MCF 10A (cell line): Measurements from ENCODE around the gene PALM. TPM values are rescaled to one million over a fixed set of nuclear protein-coding genes. Genes with fewer than 3 reads are reported as not detected.

ENCODE experiments used
- BruUV-seq: library from RNA; stranded (reverse); fragments of 400-500 nt; replicated peaks from 2 replicates; lab custom pipeline; 2021; lab: Mats Ljungman, UMichigan
- CTCF ChIA-PET: fragments of 300-600 bp; sonication (Branson Sonifier 250); formaldehyde crosslinking; extraction: SDS; loops from one replicate; lab custom pipeline; 2021; ENCODE audit warnings: antibody characterized with exemption, inconsistent platforms; lab: Yijun Ruan, JAX
- POLR2A ChIA-PET: fragments of 300-600, 350-650 bp; sonication (Branson Sonifier 250); formaldehyde crosslinking; extraction: SDS; loops from one replicate; lab custom pipeline; 2020; ENCODE audit warnings: antibody characterized with exemption, inconsistent platforms; lab: Yijun Ruan, JAX
- DNase-seq: peaks from one replicate; pipeline ENCODE4 v3.0.0-alpha.2; 2018; ENCODE audit not compliant: unreplicated experiment
- H3K27ac Mint-ChIP-seq: one replicate; pipeline ENCODE4 v1.8.0; 2022; ENCODE audit warnings: mild to moderate bottlenecking, low read depth, mixed read lengths; ENCODE audit not compliant: unreplicated experiment
- H3K27me3 Mint-ChIP-seq: one replicate; pipeline ENCODE4 v1.8.0; 2022; ENCODE audit warnings: mixed read lengths; ENCODE audit not compliant: insufficient read depth, unreplicated experiment
- H3K36me3 Mint-ChIP-seq: one replicate; pipeline ENCODE4 v1.8.0; 2022; ENCODE audit warnings: mild to moderate bottlenecking, moderate library complexity, mixed read lengths; ENCODE audit not compliant: insufficient read depth, unreplicated experiment
- H3K4me1 Mint-ChIP-seq: one replicate; pipeline ENCODE4 v1.8.0; 2022; ENCODE audit warnings: mixed read lengths; ENCODE audit not compliant: insufficient read depth, unreplicated experiment
- H3K4me3 Mint-ChIP-seq: one replicate; pipeline ENCODE4 v1.8.0; 2022; ENCODE audit warnings: mild to moderate bottlenecking, moderate library complexity, mixed read lengths; ENCODE audit not compliant: unreplicated experiment
- H3K9me3 Mint-ChIP-seq: one replicate; pipeline ENCODE4 v1.8.0; 2022; ENCODE audit warnings: mixed read lengths; ENCODE audit not compliant: unreplicated experiment
- intact Hi-C: fragments of 100-400 bp; cut with micrococcal nuclease; formaldehyde crosslinking; loops from 2 replicates; pipeline ENCODE4 v1.14.1; 2022
- total RNA-seq: library from RNA; stranded (reverse); gene quantifications from 2 replicates; pipeline ENCODE4 v1.2.3, GENCODE V29; 2022
- TF ChIP-seq, protein P1 (sequence below): fragments of 200-600 bp; IDR thresholded peaks from one replicate; pipeline ENCODE4 v1.8.0; 2022; ENCODE audit warnings: antibody characterized with exemption, mild to moderate bottlenecking; ENCODE audit not compliant: unreplicated experiment

PALM gene
- total RNA-seq, 1 experiment from 2014 or later, result 0.44 TPM

DNA sequence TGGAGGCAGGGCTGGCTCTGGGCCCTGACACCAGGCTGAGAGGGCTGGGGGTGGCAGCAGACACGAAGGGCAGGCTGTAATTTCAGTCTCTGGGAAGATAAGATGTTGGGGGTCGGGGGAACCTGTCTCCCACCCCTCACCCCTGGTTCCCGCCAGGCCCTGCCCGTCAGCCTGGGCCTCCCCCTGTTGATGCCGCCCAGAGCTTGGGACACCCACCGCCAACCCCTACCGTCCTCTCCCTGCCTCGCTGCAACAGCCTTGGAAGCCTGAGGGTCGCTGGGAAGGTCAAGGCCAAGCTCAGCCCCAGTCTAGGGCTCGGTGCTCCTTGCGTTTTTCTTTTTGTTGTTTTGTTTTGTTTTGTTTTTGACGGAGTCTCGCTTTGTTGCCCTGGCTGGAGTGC is 14.5 kb downstream of the PALM start:
- Mint-ChIP-seq H3K9me3 (no peaks in the 10 kb centered on the region), H3K27me3 (no peaks in the 10 kb centered on the region), H3K4me1 (no peaks in the 10 kb centered on the region), H3K27ac (no peak overlapping the region), H3K36me3 (no peaks in the 10 kb centered on the region), H3K4me3 (no peak overlapping the region)
- ChIA-PET POLR2A (interaction anchor here (0.9 kb wide), 1 partner anchor 28 kb away, joined by 3 read pairs; no protein-coding TSS in a partner anchor), CTCF (interaction anchor here (0.7 kb wide), 1 partner anchor 98 kb away, joined by 3 read pairs; no protein-coding TSS in a partner anchor)
- intact Hi-C loops, result no loop called here
- TF ChIP-seq, protein P1, sequence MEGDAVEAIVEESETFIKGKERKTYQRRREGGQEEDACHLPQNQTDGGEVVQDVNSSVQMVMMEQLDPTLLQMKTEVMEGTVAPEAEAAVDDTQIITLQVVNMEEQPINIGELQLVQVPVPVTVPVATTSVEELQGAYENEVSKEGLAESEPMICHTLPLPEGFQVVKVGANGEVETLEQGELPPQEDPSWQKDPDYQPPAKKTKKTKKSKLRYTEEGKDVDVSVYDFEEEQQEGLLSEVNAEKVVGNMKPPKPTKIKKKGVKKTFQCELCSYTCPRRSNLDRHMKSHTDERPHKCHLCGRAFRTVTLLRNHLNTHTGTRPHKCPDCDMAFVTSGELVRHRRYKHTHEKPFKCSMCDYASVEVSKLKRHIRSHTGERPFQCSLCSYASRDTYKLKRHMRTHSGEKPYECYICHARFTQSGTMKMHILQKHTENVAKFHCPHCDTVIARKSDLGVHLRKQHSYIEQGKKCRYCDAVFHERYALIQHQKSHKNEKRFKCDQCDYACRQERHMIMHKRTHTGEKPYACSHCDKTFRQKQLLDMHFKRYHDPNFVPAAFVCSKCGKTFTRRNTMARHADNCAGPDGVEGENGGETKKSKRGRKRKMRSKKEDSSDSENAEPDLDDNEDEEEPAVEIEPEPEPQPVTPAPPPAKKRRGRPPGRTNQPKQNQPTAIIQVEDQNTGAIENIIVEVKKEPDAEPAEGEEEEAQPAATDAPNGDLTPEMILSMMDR, result no peak
- no peak for DNase-seq
- no TSS peak for BruUV-seq

DNA sequence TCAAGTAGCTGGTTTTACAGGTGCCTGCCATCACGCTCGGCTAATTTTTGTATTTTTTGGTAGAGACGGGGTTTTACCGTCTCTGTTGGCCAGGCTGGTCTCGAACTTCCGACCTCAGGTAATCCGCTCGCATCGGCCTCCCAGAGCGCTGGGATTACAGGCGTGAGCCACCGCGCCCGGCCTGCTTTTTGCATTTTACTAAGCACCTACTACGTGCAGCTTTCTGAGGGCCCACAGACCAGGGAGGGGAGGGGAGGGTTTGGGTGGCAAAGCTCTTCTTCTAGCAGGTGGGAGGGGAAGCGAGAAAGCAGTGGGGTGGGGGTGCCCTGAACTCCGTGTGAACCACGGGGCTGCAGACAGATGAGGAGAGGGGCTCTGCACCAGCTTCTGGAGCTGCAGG is 15.0 kb downstream of the PALM start:
- POLR2A ChIA-PET, result interaction anchor here (0.9 kb wide), 1 partner anchor 28 kb away, joined by 3 read pairs; no protein-coding TSS in a partner anchor
- no peaks in the 10 kb centered on the region for H3K9me3 Mint-ChIP-seq
- H3K27me3 Mint-ChIP-seq, result no peaks in the 10 kb centered on the region
- no peak overlapping the region for H3K27ac Mint-ChIP-seq
- no TSS peak for BruUV-seq
- TF ChIP-seq, protein P1, result no peak
- H3K4me3 Mint-ChIP-seq, result no peak overlapping the region
- H3K36me3 Mint-ChIP-seq, result no peaks in the 10 kb centered on the region
- CTCF ChIA-PET, result no interaction called here
- no peak for DNase-seq
- H3K4me1 Mint-ChIP-seq, result no peaks in the 10 kb centered on the region
- intact Hi-C loops, result no loop called here

- H3K4me1 Mint-ChIP-seq, result no peaks in the 10 kb centered on the region
These were observed 16.8 kb downstream of the PALM start for GRCh38 chr19:725461-726089.

More at GRCh38 chr19:725461-726089, 16.8 kb downstream of the PALM start:
- no peaks in the 10 kb centered on the region for H3K9me3 Mint-ChIP-seq
- TF ChIP-seq, protein P1, result no peak
- intact Hi-C loops, result no loop called here
- H3K36me3 Mint-ChIP-seq, result no peaks in the 10 kb centered on the region
- no peak overlapping the region for H3K4me3 Mint-ChIP-seq
- ChIA-PET CTCF (no interaction called here), POLR2A (no interaction called here)
- DNase-seq, result no peak
- H3K27ac Mint-ChIP-seq, result no peak overlapping the region
- BruUV-seq, result no TSS peak
- no peaks in the 10 kb centered on the region for H3K27me3 Mint-ChIP-seq
